H9 (cell line): ENCODE results near the gene SREBF2. TPM values are rescaled to one million over a fixed set of nuclear protein-coding genes. Genes with fewer than 3 reads are reported as not detected.

Source experiments
- DNase-seq: peaks from one replicate; pipeline ENCODE4 v3.0.0-alpha.2; 2017
- H2AFZ ChIP-seq: one replicate; pipeline ENCODE4 v1.6.1; 2013; ENCODE audit warnings: mild to moderate bottlenecking, low read length, control low read depth, moderate library complexity
- H2AK5ac ChIP-seq: 2 replicates; pipeline ENCODE4 v1.6.1; 2013; ENCODE audit warnings: low read length, control low read depth, mixed read lengths; ENCODE audit not compliant: insufficient read length
- H2BK120ac ChIP-seq: one replicate; pipeline ENCODE4 v1.6.1; 2013; ENCODE audit warnings: low read depth, mild to moderate bottlenecking, low read length, control low read depth, inconsistent platforms; ENCODE audit not compliant: poor library complexity, severe bottlenecking
- H2BK12ac ChIP-seq: 2 replicates; pipeline ENCODE4 v1.6.1; 2013; ENCODE audit warnings: low read length, control low read depth, mixed read lengths, low read depth; ENCODE audit not compliant: insufficient read length
- H2BK15ac ChIP-seq: 2 replicates; pipeline ENCODE4 v1.6.1; 2013; ENCODE audit warnings: low read depth, low read length, control low read depth
- H2BK20ac ChIP-seq: one replicate; pipeline ENCODE4 v1.6.1; 2013; ENCODE audit warnings: low read depth, mild to moderate bottlenecking, low read length, control low read depth, inconsistent platforms; ENCODE audit not compliant: poor library complexity, severe bottlenecking
- H2BK5ac ChIP-seq: 2 replicates; pipeline ENCODE4 v1.6.1; 2013; ENCODE audit warnings: low read length, control low read depth, mixed read lengths; ENCODE audit not compliant: insufficient read length
- H3K14ac ChIP-seq: 2 replicates; pipeline ENCODE4 v1.6.1; 2013; ENCODE audit warnings: low read length, control low read depth; ENCODE audit not compliant: insufficient read depth
- H3K18ac ChIP-seq: 2 replicates; pipeline ENCODE4 v1.6.1; 2013; ENCODE audit warnings: low read depth, mild to moderate bottlenecking, mixed read lengths, low read length, control low read depth; ENCODE audit not compliant: insufficient read length
- H3K23ac ChIP-seq: 2 replicates; pipeline ENCODE4 v1.6.1; 2013; ENCODE audit warnings: low read length, control low read depth, mixed read lengths, low read depth; ENCODE audit not compliant: insufficient read length
- H3K23me2 ChIP-seq: 2 replicates; pipeline ENCODE4 v1.6.1; 2013; ENCODE audit warnings: low read depth, mild to moderate bottlenecking, mixed read lengths, low read length, control low read depth; ENCODE audit not compliant: insufficient read length, poor library complexity, severe bottlenecking
- H3K27ac ChIP-seq: 2 replicates; pipeline ENCODE4 v1.5.1; 2013; ENCODE audit warnings: low read length, control low read depth, mixed read lengths, low read depth; ENCODE audit not compliant: insufficient read length
- H3K27me3 ChIP-seq: 2 replicates; pipeline ENCODE4 v1.6.1; 2013; ENCODE audit warnings: low read length, control low read depth, inconsistent platforms; ENCODE audit not compliant: insufficient read depth
- H3K4ac ChIP-seq: 2 replicates; pipeline ENCODE4 v1.6.1; 2013; ENCODE audit warnings: low read depth, mild to moderate bottlenecking, control low read depth, inconsistent platforms, low read length, moderate library complexity
- H3K4me1 ChIP-seq: 2 replicates; pipeline ENCODE4 v1.6.1; 2013; ENCODE audit warnings: low read length, control low read depth, inconsistent platforms; ENCODE audit not compliant: insufficient read depth
- H3K4me2 ChIP-seq: 2 replicates; pipeline ENCODE4 v1.6.1; 2013; ENCODE audit warnings: low read length, control low read depth, mixed read lengths; ENCODE audit not compliant: insufficient read length, insufficient read depth
- H3K56ac ChIP-seq: 2 replicates; pipeline ENCODE4 v1.6.1; 2013; ENCODE audit warnings: low read depth, mild to moderate bottlenecking, mixed read lengths, low read length, control low read depth; ENCODE audit not compliant: insufficient read length
- H3K79me1 ChIP-seq: 2 replicates; pipeline ENCODE4 v1.6.1; 2013; ENCODE audit warnings: low read depth, mild to moderate bottlenecking, moderate library complexity, low read length, control low read depth, inconsistent platforms; ENCODE audit not compliant: insufficient read depth, poor library complexity, severe bottlenecking
- H3K79me2 ChIP-seq: 2 replicates; pipeline ENCODE4 v1.6.1; 2013; ENCODE audit warnings: low read length, control low read depth, inconsistent platforms; ENCODE audit not compliant: insufficient read depth
- H3K9ac ChIP-seq: 2 replicates; pipeline ENCODE4 v1.6.1; 2013; ENCODE audit warnings: low read length, control low read depth, mixed read lengths; ENCODE audit not compliant: insufficient read length; ENCODE audit errors: extremely low read depth
- H3K9me3 ChIP-seq: one replicate; pipeline ENCODE4 v1.6.1; 2013; ENCODE audit warnings: low read depth, low read length, inconsistent platforms; ENCODE audit not compliant: control insufficient read depth
- H3T11ph ChIP-seq: one replicate; pipeline ENCODE4 v1.6.1; 2013; ENCODE audit warnings: mild to moderate bottlenecking, low read length, control low read depth, inconsistent platforms
- H4K20me1 ChIP-seq: one replicate; pipeline ENCODE4 v1.6.1; 2013; ENCODE audit not compliant: control insufficient read depth, insufficient read length, insufficient read depth
- H4K5ac ChIP-seq: 2 replicates; pipeline ENCODE4 v1.6.1; 2013; ENCODE audit warnings: low read depth, mild to moderate bottlenecking, mixed read lengths, low read length, control low read depth; ENCODE audit not compliant: insufficient read length
- H4K8ac ChIP-seq: replicated peaks from 2 replicates; pipeline ENCODE4 v1.6.1; 2013; ENCODE audit warnings: low read length, control low read depth, mixed read lengths, low read depth; ENCODE audit not compliant: insufficient read length
- H4K91ac ChIP-seq: 2 replicates; pipeline ENCODE4 v1.6.1; 2013; ENCODE audit warnings: low read depth, mild to moderate bottlenecking, moderate library complexity, mixed read lengths, low read length, control low read depth; ENCODE audit not compliant: insufficient read length
- H3K27ac Mint-ChIP-seq, 3 experiments: 2 replicates in 2 of 3; 3 replicates in 1 of 3; pipeline ENCODE4 v1.8.0; 2020 to 2021; ENCODE audit warnings: mixed read lengths in 3 of 3, mild to moderate bottlenecking in 1 of 3, moderate library complexity in 1 of 3
- H3K27me3 Mint-ChIP-seq: 2 replicates; pipeline ENCODE4 v1.8.0; 2021; ENCODE audit warnings: low read depth, mild to moderate bottlenecking, moderate library complexity, mixed read lengths
- H3K36me3 Mint-ChIP-seq, 3 experiments: 2 replicates in 2 of 3; 3 replicates in 1 of 3; pipeline ENCODE4 v1.8.0; 2020 to 2021; ENCODE audit warnings: low read depth in 3 of 3, mixed read lengths in 3 of 3; ENCODE audit not compliant: insufficient read depth in 1 of 3
- H3K4me1 Mint-ChIP-seq, 2 experiments: 2 replicates each; pipeline ENCODE4 v1.8.0; 2020; ENCODE audit warnings: mixed read lengths in 2 of 2
- H3K4me3 Mint-ChIP-seq, 2 experiments: 2 replicates in 1 of 2; 3 replicates in 1 of 2; pipeline ENCODE4 v1.8.0; 2020 to 2021; ENCODE audit warnings: mild to moderate bottlenecking in 2 of 2, mixed read lengths in 2 of 2, moderate library complexity in 1 of 2
- H3K9me3 Mint-ChIP-seq, 2 experiments: 2 replicates in 1 of 2; 3 replicates in 1 of 2; pipeline ENCODE4 v1.8.0; 2020; ENCODE audit warnings: mild to moderate bottlenecking in 2 of 2, mixed read lengths in 2 of 2, moderate library complexity in 1 of 2
- WGBS: extraction: QIAGEN DNeasy Blood & Tissue Kit; methylation state at CpG from one replicate; pipeline ENCODE4 v1.1.7; 2013; ENCODE audit warnings: missing lambda C conversion rate, low lambda C conversion rate, mixed read lengths; ENCODE audit not compliant: insufficient read length; ENCODE audit errors: extremely low coverage; 5-methylcytosine and 5-hydroxymethylcytosine counted together
- total RNA-seq: library from RNA; stranded (reverse); gene quantifications from 2 replicates; pipeline ENCODE4 v1.2.1, GENCODE V29; 2021
- TF ChIP-seq, protein P1 (sequence below): fragments of 200-600 bp; sonication (generic); conservative IDR thresholded peaks from 3 replicates; pipeline ENCODE4 v1.8.0; 2021; ENCODE audit warnings: antibody characterized with exemption, mild to moderate bottlenecking

Gene SREBF2
- total RNA-seq, 1 experiment from 2014 or later: 146 TPM

GRCh38 chr22:41876275-41876674, 43.4 kb downstream of the SREBF2 start:
- Histone ChIP-seq H4K20me1 (no peaks in the 10 kb centered on the region), H3K14ac (no peak overlapping the region), H2BK20ac (no peak overlapping the region), H2BK15ac (no peak overlapping the region), H3K79me2 (no peaks in the 10 kb centered on the region), H2AFZ (no peak overlapping the region), H4K5ac (no peak overlapping the region), H3K18ac (no peak overlapping the region), H2AK5ac (no peak overlapping the region), H3K27me3 (no peaks in the 10 kb centered on the region), H3K27ac (no peak overlapping the region), H3K23ac (no peak overlapping the region), H3K56ac (no peak overlapping the region), H4K91ac (no peak overlapping the region), H3K9ac (no peak overlapping the region), H3T11ph (no peak overlapping the region), H2BK12ac (no peak overlapping the region), H3K4me2 (no peak overlapping the region), H3K4me1 (no peaks in the 10 kb centered on the region), H4K8ac (no peak overlapping the region), H3K23me2 (no peaks in the 10 kb centered on the region), H2BK5ac (no peak overlapping the region), H2BK120ac (no peak overlapping the region), H3K4ac (no peak overlapping the region), H3K79me1 (no peaks in the 10 kb centered on the region), H3K9me3 (no peaks in the 10 kb centered on the region)
- Mint-ChIP-seq H3K27me3 (no peaks in the 10 kb centered on the region), H3K4me3 (no peak overlapping the region), H3K4me1 (no peaks in the 10 kb centered on the region), H3K36me3 (peaks cover 35 to 90% (median 80%) of the 10 kb centered on the region in 3 experiments; a peak in 6 of 7 replicates), H3K27ac (no peak overlapping the region), H3K9me3 (no peaks in the 10 kb centered on the region)
- WGBS: no CpG with 5 or more reads among the region's 3 CpGs
- DNase-seq: no peak
- TF ChIP-seq, protein P1, sequence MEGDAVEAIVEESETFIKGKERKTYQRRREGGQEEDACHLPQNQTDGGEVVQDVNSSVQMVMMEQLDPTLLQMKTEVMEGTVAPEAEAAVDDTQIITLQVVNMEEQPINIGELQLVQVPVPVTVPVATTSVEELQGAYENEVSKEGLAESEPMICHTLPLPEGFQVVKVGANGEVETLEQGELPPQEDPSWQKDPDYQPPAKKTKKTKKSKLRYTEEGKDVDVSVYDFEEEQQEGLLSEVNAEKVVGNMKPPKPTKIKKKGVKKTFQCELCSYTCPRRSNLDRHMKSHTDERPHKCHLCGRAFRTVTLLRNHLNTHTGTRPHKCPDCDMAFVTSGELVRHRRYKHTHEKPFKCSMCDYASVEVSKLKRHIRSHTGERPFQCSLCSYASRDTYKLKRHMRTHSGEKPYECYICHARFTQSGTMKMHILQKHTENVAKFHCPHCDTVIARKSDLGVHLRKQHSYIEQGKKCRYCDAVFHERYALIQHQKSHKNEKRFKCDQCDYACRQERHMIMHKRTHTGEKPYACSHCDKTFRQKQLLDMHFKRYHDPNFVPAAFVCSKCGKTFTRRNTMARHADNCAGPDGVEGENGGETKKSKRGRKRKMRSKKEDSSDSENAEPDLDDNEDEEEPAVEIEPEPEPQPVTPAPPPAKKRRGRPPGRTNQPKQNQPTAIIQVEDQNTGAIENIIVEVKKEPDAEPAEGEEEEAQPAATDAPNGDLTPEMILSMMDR: no peak
